Activated CD8-positive, alpha-beta memory T cell treated with anti-CD3 and anti-CD28 coated beads for 48 hours (primary cell): ENCODE measurements around the gene GALM.
A peak's percentile ranks its signal among the peaks of the same experiment; 100 is the strongest.
"Not testable (repeated sequence)": the region's sequence is repeated elsewhere in the genome, so short reads cannot be mapped to it uniquely, and the experiment has no call there.

Source experiments
- DNase-seq, 3 experiments: peaks; one replicate each; pipeline ENCODE4 v3.0.0-alpha.2; 2020; ENCODE audit warnings: low read depth in 2 of 3, low spot score in 2 of 3

GALM gene

DNA sequence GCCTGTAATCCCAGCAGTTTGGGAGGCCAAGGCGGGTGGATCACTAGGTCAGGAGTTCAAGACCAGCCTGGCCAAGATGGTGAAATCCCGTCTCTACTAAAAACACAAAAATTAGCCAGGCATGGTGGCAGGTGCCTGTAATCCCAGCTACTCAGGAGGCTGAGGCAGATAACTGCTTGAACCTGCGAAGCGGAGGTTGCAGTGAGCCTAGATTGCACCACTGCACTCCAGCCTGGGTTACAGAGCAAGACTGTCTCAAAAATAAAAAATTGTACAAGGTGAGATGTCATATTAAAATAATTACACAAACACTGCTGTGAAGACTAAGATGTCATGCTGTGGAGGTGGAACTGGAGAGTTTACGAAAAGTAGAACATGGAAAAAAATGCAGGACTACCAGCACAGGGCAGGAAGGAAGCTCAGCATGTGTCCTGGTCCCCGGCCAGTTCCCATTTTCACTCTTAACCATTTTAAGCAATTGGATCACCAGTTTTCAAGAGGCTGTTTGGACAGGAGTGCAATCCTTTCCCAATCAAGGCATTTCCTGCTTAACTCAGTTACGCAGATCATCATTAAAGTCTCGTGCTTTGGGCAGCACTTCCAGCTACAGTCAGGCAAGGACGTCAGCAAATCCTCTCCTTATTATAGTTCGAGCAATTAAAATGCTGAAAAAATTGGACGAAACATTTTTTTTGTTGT lies 71.2 kb downstream of the GALM start:
- DNase-seq = not testable (repeated sequence)

DNA sequence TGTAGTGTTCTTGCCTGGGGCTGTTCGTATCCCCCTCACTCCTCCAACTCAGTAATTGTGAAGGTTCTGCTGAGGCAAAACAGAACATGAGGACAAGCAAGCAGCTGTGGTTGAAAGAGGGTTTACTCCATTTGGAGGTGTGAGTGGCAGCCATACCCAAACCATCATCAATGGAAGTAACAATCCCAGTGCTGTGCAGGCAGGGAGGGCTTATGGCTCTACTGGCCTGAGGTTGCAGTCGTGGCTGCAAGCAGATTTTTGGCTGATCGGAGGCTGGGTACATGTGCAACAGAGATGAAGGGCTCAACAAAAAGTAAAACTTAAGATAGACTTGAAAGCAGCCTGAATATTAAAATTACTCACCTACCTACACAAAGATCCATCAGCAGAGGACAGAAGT lies 72.0 kb downstream of the GALM start:
- no peak for DNase-seq

DNA sequence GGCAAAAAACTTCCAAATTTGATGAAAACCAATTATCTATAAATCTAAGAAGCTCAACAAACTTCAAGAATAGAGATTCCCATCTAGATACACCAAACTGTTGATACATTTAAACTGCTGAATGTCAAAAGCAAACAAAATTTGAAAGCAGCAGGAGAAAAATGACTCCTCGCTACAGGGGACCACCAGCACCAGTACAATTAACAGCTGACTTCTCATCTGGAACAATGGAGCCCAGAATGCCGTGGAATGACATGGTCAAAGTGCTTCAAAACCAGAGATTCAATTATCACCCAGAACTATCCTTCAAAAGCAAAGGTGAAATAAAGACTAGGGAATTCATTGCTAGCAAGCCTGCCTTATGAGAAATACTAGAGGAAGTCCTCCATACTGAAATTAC lies 73.6 kb downstream of the GALM start:
- DNase-seq = no peak

DNA sequence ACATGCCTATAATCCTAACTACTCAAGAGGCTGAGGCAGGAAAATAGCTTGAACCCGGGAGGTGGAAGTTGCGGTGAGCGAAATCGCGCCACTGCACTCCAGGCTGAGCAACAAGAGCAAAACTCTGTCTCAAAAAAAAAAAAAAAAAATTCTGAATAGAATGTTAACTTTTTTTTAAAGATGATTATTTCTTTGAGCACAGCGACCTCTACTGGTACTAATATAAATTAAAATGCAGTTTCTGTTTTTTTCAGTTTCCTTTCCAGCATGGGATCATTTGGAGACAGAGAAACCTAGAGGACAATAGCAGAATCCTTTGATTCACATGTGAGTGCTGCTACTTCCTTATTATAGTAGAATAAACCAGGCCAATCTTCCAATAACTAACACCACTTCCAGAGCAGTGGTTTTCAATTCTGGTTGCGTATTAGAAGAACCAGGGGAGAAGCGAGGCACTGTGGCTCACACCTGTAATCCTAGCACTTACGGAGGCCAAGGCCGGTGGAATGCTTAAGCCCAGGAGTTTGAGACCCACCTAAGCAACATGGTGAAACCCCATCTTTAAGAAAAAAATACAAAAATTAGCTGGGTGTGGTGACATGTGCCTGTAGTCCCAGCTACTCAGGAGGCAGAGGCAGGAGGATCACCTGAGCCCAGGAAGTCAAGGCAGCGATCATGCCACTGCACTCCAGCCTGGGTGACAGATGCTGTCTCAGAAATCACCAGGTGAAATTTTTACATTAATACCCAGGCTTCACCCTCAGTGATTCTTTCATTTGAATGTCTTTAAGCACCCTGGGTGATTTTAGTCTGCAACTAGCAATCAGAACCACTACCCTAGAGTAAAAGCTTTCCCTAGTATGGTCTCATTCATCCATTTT lies 75.2 kb downstream of the GALM start:
- DNase-seq = no peak

DNA sequence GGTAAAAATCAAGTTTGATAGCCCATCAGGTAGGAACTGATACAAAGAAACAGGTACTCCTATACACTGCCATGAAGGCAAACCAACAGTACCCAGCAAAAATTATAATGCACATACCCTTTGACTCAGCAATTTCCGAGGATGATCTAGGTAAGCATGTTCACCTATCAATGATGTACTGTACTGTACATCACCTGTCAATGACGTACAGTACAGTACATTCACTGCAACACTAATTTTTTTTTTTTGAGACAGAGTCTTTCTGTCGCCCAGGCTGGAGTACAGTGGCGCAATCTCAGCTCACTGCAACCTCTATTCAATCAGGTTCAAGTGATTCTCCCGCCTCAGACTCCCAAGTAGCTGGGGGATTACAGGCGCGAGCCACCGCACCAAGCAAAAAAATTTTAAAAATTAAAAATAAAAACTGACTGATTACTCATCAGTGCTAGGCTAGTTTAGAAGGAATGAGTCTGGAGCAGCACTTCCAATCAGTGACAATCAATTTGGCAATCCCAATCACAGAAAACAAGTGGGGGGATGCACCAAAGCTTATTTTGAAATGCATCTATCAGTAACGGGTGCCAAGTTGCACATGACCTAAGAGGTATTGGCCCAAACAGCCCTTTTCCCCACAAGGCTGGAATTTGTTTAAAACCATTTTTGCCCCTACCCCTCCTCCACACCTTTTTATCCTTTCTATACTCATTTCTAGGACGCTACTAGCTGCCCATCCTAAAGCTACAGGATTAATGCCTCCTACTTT lies 77.1 kb downstream of the GALM start:
- no peak for DNase-seq

GRCh38 chr2:38743672-38744398 lies 77.9 kb downstream of the GALM start:
- no peak for DNase-seq

DNA sequence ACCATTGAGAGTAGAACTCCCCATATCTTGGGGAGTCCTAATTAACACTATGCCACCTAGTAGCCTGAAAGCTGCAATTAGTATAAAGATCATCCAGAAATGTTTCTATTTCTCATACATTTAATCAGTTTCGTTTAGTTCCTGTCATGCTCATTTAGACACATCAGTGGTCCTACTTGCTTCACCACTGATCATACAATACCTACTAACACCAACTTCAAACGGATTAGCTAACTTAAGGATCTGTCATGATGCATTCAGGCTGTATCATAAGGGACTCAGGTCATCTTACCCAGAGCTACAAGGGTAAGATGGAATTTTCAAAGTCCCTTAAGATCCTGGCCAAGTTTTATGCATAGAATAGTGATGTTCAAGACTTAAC lies 78.5 kb downstream of the GALM start:
- DNase-seq = no peak

- no peak for DNase-seq
Measured at GRCh38 chr2:38745267-38745666, 79.4 kb downstream of the GALM start.

- no peak for DNase-seq
Measured at GRCh38 chr2:38747007-38747424, 81.1 kb downstream of the GALM start.

GRCh38 chr2:38747819-38748218 lies 81.9 kb downstream of the GALM start:
- no peak for DNase-seq

GRCh38 chr2:38748391-38748790 lies 82.5 kb downstream of the GALM start:
- DNase-seq = no peak

DNA sequence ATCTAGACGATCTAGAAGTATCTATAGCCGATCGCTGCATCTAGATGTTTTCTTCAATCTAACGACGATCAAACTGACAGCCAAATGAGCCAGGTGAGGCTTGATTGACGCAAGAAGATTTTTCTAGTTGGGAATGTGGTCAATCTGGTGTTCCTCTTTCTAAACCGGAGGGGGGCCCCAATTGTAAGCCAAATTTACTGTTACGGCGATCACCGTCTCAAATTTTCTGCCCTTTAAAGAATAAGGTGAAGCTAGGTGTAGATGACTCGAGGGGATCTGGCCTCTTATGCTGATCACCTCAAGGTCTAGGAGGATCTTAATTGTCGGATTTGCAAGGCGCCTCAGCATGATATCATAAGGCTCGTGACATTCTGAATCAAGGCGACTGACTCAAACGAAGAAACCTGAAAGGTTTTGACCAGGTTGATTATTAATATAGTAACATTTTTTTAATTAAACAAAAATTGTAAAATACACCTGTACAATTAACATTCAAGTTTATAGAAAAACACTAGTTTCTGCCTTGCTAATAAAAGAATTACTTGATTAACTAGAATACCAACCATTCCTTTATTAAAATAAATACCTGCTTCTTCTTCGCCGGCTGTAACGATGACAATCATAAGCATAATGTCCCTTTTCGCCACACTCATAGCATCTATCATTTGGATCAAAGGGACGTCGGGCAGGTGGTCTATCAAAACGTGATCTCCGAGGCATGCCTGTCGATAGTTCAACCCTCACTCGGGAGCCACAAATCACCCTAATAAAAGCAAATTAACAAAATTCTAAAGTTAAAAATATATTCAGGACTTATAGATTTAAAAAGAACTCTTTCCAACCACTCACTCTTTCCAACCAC lies 83.3 kb downstream of the GALM start:
- no peak for DNase-seq

GRCh38 chr2:38750011-38750890 lies 84.3 kb downstream of the GALM start:
- peak in 1 of 3 experiments; percentile 26 for DNase-seq

DNA sequence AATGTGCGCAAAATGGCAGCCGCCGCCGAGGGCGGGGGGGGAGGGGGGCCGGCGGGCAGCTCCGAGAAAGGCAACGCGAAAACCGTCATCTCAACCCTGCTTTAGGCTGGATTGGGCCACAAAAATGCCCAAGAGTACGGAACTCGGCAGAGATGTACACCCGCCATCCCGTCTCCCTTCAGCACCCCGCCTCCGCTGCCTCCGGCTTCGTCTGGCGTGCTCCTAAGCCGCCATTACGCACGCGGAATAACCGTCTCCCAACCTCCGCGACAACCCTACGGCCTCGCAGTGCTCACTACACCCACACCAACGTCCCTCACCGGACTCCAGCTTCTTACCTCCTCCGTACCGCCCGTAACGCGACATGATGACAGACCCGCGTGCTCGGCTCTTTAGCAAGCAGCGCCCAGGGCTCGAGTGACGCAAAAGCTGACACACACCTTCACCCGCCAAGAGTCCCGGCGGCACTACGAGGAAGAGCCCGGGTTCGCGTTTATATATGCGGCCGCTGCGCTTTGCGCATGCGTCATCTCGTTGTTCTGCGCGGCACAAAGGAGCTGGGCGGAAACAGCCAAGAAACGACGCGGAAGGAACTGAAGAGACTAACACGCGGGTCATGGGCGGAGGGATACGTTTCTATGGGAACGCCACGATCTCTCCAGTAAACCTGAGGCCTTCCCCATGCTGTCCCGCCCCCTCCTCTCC lies 85.1 kb downstream of the GALM start, which contains the start of gene SRSF7:
TSS of gene SRSF7 (minus strand) at position 471 of the 705 bp plus-strand sequence. CDS start at position 366, 105 bp downstream.
- DNase-seq = peak; percentile 93 to 100 (median 100)

GRCh38 chr2:38751596-38752410 lies 85.9 kb downstream of the GALM start:
- DNase-seq = no peak

- no peak for DNase-seq
Measured at GRCh38 chr2:38754049-38754448, 88.1 kb downstream of the GALM start.

- DNase-seq = no peak
Measured at GRCh38 chr2:38754506-38754905, 88.6 kb downstream of the GALM start.
